ENCODE results near the gene ANO1.

Gene ANO1

GRCh38 chr11:70169632-70170031, 91.5 kb downstream of the ANO1 start:
- peaks cover 2% of the 10 kb centered on the region for H3K4me1 ChIP-seq (ENCODE audit: insufficient read depth, low read length)
- H3K9me3 ChIP-seq (ENCODE audit: low read length), result no peaks in the 10 kb centered on the region
- H3K36me3 ChIP-seq (ENCODE audit: insufficient read depth, low read length), result no peaks in the 10 kb centered on the region
- H3K4me3 ChIP-seq (ENCODE audit: low read length), result no peak overlapping the region
- H2AFZ ChIP-seq (ENCODE audit: low read depth, low read length), result no peak overlapping the region
- peaks cover 4% of the 10 kb centered on the region for H3K27me3 ChIP-seq (ENCODE audit: insufficient read depth, low read length)

DNA sequence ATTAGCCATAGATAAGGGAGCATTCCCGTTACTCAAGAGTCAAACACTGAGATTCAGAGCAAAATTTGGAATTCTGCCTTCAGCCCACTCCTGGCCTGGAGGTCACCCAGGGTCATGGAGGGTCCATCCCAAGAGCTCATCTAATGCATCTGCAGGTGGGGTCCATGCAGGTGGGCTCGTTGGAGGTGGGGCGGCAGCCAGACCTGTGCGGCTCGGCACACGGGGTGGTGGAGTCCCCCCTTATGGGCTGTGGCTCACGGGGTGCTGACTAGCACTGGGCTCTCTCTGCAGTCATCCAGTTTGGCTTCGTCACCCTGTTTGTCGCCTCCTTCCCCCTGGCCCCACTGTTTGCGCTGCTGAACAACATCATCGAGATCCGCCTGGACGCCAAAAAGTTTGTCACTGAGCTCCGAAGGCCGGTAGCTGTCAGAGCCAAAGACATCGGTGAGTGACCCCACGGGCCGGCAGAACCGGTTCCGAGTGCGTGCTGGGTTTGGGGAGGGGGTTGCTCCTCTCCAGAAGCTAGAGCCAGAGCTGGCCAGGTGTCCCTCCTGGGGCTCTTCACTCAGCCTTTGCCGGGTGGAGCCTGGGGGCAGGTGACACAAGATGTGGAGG, 92.6 kb downstream of the ANO1 start:
- Histone ChIP-seq H3K27me3 (ENCODE audit: insufficient read depth, low read length) (peaks cover 4% of the 10 kb centered on the region), H2AFZ (ENCODE audit: low read depth, low read length) (no peak overlapping the region)

DNA sequence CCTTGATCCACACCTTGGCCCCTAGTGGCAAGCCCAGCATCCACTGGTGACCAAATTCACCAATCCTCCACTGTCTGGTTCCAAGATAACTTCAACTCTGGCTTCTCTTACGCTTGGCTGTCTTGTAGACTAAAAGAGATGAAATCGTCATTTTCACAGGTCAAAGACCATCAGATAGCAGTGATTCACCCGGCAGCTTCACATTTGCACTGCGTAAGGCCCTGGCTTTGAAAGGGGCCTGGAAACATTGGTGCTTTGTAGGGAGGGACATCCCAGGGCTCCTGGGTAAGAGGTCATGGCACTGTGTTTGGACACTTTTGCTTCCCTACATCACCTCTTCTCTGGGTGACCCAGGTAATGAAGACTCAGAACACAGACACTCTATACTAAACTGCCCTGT, 94.9 kb downstream of the ANO1 start:
- H2AFZ ChIP-seq (ENCODE audit: low read depth, low read length), result no peak overlapping the region
- no peaks in the 10 kb centered on the region for H3K27me3 ChIP-seq (ENCODE audit: insufficient read depth, low read length)
- H3K4me1 ChIP-seq (ENCODE audit: insufficient read depth, low read length), result peaks cover 11% of the 10 kb centered on the region
- no peak overlapping the region for H3K4me3 ChIP-seq (ENCODE audit: low read length)
- H3K36me3 ChIP-seq (ENCODE audit: insufficient read depth, low read length), result no peaks in the 10 kb centered on the region
- no peaks in the 10 kb centered on the region for H3K9me3 ChIP-seq (ENCODE audit: low read length)

More for the DNA sequence above, 92.6 kb downstream of the ANO1 start:
- Histone ChIP-seq H3K4me3 (ENCODE audit: low read length) (no peak overlapping the region), H3K9me3 (ENCODE audit: low read length) (no peaks in the 10 kb centered on the region), H3K4me1 (ENCODE audit: insufficient read depth, low read length) (peaks cover 11% of the 10 kb centered on the region), H3K36me3 (ENCODE audit: insufficient read depth, low read length) (no peaks in the 10 kb centered on the region)

DNA sequence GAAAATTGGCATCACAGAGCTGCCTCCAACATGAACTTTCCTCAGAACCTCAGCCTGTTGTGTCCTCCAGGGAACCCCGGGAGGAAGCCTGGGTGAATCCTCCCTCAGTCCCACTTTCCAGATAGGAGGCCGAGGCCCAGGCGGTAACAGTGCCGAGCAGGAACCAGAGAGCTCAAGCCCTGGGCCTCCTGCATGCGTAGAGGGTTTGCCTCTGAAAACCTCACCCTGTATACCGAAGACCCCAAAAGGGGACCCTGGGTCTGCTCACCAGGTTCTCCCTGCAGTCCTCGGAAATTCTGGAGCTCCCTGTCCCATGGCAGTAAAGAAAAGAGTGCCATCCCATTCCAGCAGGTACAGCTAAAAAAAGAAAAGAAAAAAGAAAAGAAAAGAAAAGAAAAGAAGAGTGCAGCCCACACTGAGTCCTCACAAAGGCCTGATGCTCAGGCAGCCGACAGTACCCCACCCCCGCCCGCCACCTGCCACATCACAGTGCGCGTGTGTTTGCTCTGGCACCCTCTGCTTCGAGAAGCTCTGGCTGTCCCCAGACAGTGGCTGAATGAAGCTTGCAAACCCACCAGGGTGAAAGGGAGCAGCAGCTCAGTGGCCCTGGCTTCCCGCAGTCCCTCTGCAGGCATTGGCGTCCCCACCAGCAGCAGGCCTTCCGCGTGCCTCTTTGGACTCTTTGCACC, 96.6 kb downstream of the ANO1 start:
- Histone ChIP-seq H3K4me3 (ENCODE audit: low read length) (no peak overlapping the region), H3K27me3 (ENCODE audit: insufficient read depth, low read length) (peaks cover 6% of the 10 kb centered on the region), H3K36me3 (ENCODE audit: insufficient read depth, low read length) (no peaks in the 10 kb centered on the region), H3K9me3 (ENCODE audit: low read length) (no peaks in the 10 kb centered on the region), H2AFZ (ENCODE audit: low read depth, low read length) (peak overlapping the region; percentile 39), H3K4me1 (ENCODE audit: insufficient read depth, low read length) (peaks cover 11% of the 10 kb centered on the region)

DNA sequence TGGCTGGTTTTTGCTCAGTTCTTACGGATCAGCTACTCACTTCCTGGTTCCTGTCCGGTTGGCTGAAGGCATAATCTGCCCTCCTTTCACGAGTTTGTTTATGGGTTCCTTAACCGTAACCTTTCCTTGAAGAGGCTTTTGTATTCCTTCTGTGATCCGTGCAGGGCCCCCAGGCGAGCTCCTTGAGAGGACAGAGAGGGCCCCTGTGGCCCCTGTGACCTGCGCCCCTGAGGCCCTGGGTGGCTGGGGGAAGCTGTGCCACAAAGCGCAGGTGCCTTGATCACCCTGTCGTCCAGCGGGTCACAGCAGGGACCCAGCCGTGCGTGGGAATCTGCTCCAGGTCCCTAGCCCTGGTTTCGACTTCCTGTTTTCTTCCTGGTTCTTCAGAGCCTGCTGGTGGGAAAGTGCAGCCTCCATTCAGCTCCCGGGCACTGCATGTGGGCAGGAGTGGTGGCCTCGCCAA, 97.2 kb downstream of the ANO1 start:
- no peak overlapping the region for H3K4me3 ChIP-seq (ENCODE audit: low read length)
- H2AFZ ChIP-seq (ENCODE audit: low read depth, low read length), result peak overlapping the region; percentile 39
- H3K27me3 ChIP-seq (ENCODE audit: insufficient read depth, low read length), result peaks cover 7% of the 10 kb centered on the region
- H3K9me3 ChIP-seq (ENCODE audit: low read length), result no peaks in the 10 kb centered on the region
- H3K4me1 ChIP-seq (ENCODE audit: insufficient read depth, low read length), result peaks cover 11% of the 10 kb centered on the region
- H3K36me3 ChIP-seq (ENCODE audit: insufficient read depth, low read length), result no peaks in the 10 kb centered on the region

GRCh38 chr11:70176940-70177689, 99.0 kb downstream of the ANO1 start:
- H3K4me1 ChIP-seq (ENCODE audit: insufficient read depth, low read length), result peaks cover 11% of the 10 kb centered on the region
- H3K27me3 ChIP-seq (ENCODE audit: insufficient read depth, low read length), result peaks cover 7% of the 10 kb centered on the region
- H2AFZ ChIP-seq (ENCODE audit: low read depth, low read length), result no peak overlapping the region
- no peaks in the 10 kb centered on the region for H3K36me3 ChIP-seq (ENCODE audit: insufficient read depth, low read length)
- H3K4me3 ChIP-seq (ENCODE audit: low read length), result no peak overlapping the region
- H3K9me3 ChIP-seq (ENCODE audit: low read length), result no peaks in the 10 kb centered on the region

- no peak overlapping the region for H2AFZ ChIP-seq (ENCODE audit: low read depth, low read length)
- peaks cover 12% of the 10 kb centered on the region for H3K27me3 ChIP-seq (ENCODE audit: insufficient read depth, low read length)
- H3K36me3 ChIP-seq (ENCODE audit: insufficient read depth, low read length), result no peaks in the 10 kb centered on the region
- H3K9me3 ChIP-seq (ENCODE audit: low read length), result no peaks in the 10 kb centered on the region
- no peak overlapping the region for H3K4me3 ChIP-seq (ENCODE audit: low read length)
- no peaks in the 10 kb centered on the region for H3K4me1 ChIP-seq (ENCODE audit: insufficient read depth, low read length)
These were observed 102.8 kb downstream of the ANO1 start for GRCh38 chr11:70180906-70181305.

- H2AFZ ChIP-seq (ENCODE audit: low read depth, low read length), result no peak overlapping the region
- H3K4me3 ChIP-seq (ENCODE audit: low read length), result no peak overlapping the region
- no peaks in the 10 kb centered on the region for H3K4me1 ChIP-seq (ENCODE audit: insufficient read depth, low read length)
- peaks cover 18% of the 10 kb centered on the region for H3K27me3 ChIP-seq (ENCODE audit: insufficient read depth, low read length)
- H3K36me3 ChIP-seq (ENCODE audit: insufficient read depth, low read length), result no peaks in the 10 kb centered on the region
- H3K9me3 ChIP-seq (ENCODE audit: low read length), result no peaks in the 10 kb centered on the region
These were observed 104.1 kb downstream of the ANO1 start for GRCh38 chr11:70182266-70182665.

DNA sequence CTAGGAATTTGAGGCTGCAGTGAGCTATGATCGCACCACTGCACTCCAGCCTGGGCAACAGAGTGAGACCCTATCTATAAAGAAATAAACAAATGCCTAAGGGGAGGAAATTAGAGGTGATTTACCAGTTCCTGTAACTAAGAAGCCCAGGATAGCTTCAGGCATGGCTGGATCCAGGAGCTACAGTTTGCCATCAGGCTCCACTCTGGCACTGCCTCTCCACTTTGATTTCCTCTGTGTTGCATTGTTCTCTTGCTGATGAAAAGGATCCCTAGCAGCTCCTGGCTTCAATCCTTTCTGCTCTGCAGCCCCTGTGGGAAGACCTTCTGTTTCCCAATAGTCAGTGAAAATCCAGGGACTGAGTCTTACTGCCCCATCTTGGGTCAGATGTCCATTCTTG, 104.9 kb downstream of the ANO1 start:
- H2AFZ ChIP-seq (ENCODE audit: low read depth, low read length), result no peak overlapping the region
- no peaks in the 10 kb centered on the region for H3K36me3 ChIP-seq (ENCODE audit: insufficient read depth, low read length)
- no peak overlapping the region for H3K4me3 ChIP-seq (ENCODE audit: low read length)
- H3K4me1 ChIP-seq (ENCODE audit: insufficient read depth, low read length), result no peaks in the 10 kb centered on the region
- H3K9me3 ChIP-seq (ENCODE audit: low read length), result no peaks in the 10 kb centered on the region
- H3K27me3 ChIP-seq (ENCODE audit: insufficient read depth, low read length), result peaks cover 24% of the 10 kb centered on the region

DNA sequence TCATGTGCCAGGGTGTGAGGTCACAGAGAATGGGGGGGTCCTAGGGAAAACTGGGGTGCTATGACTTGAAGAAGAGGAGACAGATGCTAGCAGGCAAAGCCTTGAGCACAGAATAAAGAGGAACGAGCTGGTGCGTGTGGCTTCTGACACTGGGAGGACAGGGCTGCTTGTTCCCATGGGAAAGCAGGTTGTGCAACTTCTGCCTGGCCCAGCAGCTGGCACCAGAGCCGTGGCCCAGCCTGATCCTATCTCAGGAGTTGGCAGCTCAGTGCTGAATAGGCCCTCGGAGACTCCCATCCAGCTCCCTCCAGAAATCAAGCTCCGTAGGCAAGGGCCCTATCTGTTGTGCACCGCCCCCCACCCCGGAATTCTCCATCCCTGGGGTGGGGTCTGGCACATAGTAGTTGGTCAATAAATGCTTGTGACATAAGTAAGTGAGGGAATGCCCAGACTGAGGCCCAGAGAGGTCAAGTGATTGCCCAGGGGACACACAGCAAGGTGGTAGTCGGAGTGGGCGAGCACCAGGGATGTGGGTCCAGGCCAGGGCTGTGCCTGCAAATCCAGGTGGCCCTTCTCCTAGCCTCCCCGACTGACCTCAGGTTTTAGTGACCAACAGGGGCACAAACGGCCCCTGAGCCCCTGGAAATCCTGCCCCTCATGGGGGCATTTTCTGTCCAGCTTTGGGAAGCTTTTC, 105.5 kb downstream of the ANO1 start:
- H3K9me3 ChIP-seq (ENCODE audit: low read length), result no peaks in the 10 kb centered on the region
- peaks cover 29% of the 10 kb centered on the region for H3K27me3 ChIP-seq (ENCODE audit: insufficient read depth, low read length)
- H3K4me1 ChIP-seq (ENCODE audit: insufficient read depth, low read length), result no peaks in the 10 kb centered on the region
- no peak overlapping the region for H3K4me3 ChIP-seq (ENCODE audit: low read length)
- no peak overlapping the region for H2AFZ ChIP-seq (ENCODE audit: low read depth, low read length)
- no peaks in the 10 kb centered on the region for H3K36me3 ChIP-seq (ENCODE audit: insufficient read depth, low read length)

DNA sequence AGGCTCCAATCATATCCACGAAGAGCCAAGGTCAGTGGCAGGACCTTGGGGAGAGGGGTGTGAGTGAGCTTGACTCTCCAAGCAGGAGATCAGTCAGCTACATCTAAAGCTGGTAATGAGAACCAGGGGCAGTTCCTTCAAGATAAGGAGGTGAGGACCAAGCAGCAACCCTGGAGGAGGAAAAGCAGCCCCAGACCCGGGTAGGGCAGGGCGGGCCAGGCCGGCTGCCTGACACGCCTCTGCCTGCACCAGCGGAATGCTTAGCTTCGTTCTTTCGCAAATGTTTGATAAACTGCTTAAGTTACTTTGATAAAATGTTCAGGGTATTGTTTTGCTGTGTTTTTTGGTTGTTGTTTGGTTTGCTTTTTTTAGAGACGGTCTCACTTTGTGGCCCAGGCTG, 106.3 kb downstream of the ANO1 start:
- no peak overlapping the region for H3K4me3 ChIP-seq (ENCODE audit: low read length)
- no peak overlapping the region for H2AFZ ChIP-seq (ENCODE audit: low read depth, low read length)
- H3K9me3 ChIP-seq (ENCODE audit: low read length), result no peaks in the 10 kb centered on the region
- no peaks in the 10 kb centered on the region for H3K36me3 ChIP-seq (ENCODE audit: insufficient read depth, low read length)
- peaks cover 25% of the 10 kb centered on the region for H3K27me3 ChIP-seq (ENCODE audit: insufficient read depth, low read length)
- H3K4me1 ChIP-seq (ENCODE audit: insufficient read depth, low read length), result no peaks in the 10 kb centered on the region

GRCh38 chr11:70185348-70186055, 107.4 kb downstream of the ANO1 start:
- peaks cover 22% of the 10 kb centered on the region for H3K27me3 ChIP-seq (ENCODE audit: insufficient read depth, low read length)
- H2AFZ ChIP-seq (ENCODE audit: low read depth, low read length), result no peak overlapping the region
- no peaks in the 10 kb centered on the region for H3K36me3 ChIP-seq (ENCODE audit: insufficient read depth, low read length)
- no peaks in the 10 kb centered on the region for H3K9me3 ChIP-seq (ENCODE audit: low read length)
- H3K4me3 ChIP-seq (ENCODE audit: low read length), result no peak overlapping the region
- no peaks in the 10 kb centered on the region for H3K4me1 ChIP-seq (ENCODE audit: insufficient read depth, low read length)
